ENCODE measurements around the gene APLP1.

Gene APLP1

GRCh38 chr19:35868172-35868822 lies at the start of gene APLP1:
Gene APLP1, plus strand, starts transcription at chr19:35868574. Its CDS starts 63 bp downstream, at chr19:35868637.
- H3K9ac ChIP-seq (ENCODE audit: low read depth, low read length), result peak within 1 kb of the TSS; percentile 28; the same call in 1 of the 2 replicates
- no peak within 1 kb of the TSS for H3K27ac ChIP-seq (ENCODE audit: low read length)

GRCh38 chr19:35822579-35822978 lies 45.8 kb upstream of the APLP1 start:
- Histone ChIP-seq H3K36me3 (ENCODE audit: insufficient read depth, low read length) (no peaks in the 10 kb centered on the region), H2AFZ (ENCODE audit: low read depth, low read length) (peak overlapping the region; percentile 4; the same call in 1 of the 2 replicates), H4K20me1 (ENCODE audit: insufficient read depth, low read length) (no peaks in the 10 kb centered on the region), H3K4me1 (ENCODE audit: insufficient read depth, low read length) (no peaks in the 10 kb centered on the region), H3K4me3 (ENCODE audit: low read depth in 1 of 2, low read length in 2 of 2) (no peak overlapping the region), H3K4me2 (ENCODE audit: insufficient read depth, low read length) (no peak overlapping the region), H3K79me2 (ENCODE audit: insufficient read depth, low read length) (no peaks in the 10 kb centered on the region), H3K9ac (ENCODE audit: low read depth, low read length) (no peak overlapping the region), H3K9me3 (ENCODE audit: insufficient read depth, low read length, severe bottlenecking) (no peaks in the 10 kb centered on the region), H3K27ac (ENCODE audit: low read length) (no peak overlapping the region), H3K27me3 (ENCODE audit: insufficient read depth, low read length, poor library complexity) (peaks cover 5% of the 10 kb centered on the region)
- TF ChIP-seq CTCF (IDR thresholded peaks at IDR 0.05; ENCODE audit: borderline replicate concordance, extremely low read depth, low read length, poor library complexity, severe bottlenecking), result no peak
- no peak for TF ChIP-seq EZH2 (IDR thresholded peaks at IDR 0.05; ENCODE audit: borderline replicate concordance, low read depth, low read length, severe bottlenecking)
- DNase-seq (peak; percentile 10), ATAC-seq (ENCODE audit: insufficient read depth, low read depth) (peak; percentile 37; the same call in 2 of the 3 replicates)

More at GRCh38 chr19:35868172-35868822, at the start of gene APLP1:
- H3K27me3 ChIP-seq (ENCODE audit: insufficient read depth, low read length, poor library complexity), result peaks cover 14% of the 10 kb centered on the region
- no peaks in the 10 kb centered on the region for H3K36me3 ChIP-seq (ENCODE audit: insufficient read depth, low read length)
- no peak for TF ChIP-seq EZH2 (IDR thresholded peaks at IDR 0.05; ENCODE audit: borderline replicate concordance, low read depth, low read length, severe bottlenecking)
- no peak for TF ChIP-seq CTCF (IDR thresholded peaks at IDR 0.05; ENCODE audit: borderline replicate concordance, extremely low read depth, low read length, poor library complexity, severe bottlenecking)
- peak within 1 kb of the TSS; percentile 58 for H3K4me2 ChIP-seq (ENCODE audit: insufficient read depth, low read length)
- peak within 1 kb of the TSS; percentile 60 for H2AFZ ChIP-seq (ENCODE audit: low read depth, low read length)
- ATAC-seq (ENCODE audit: insufficient read depth, low read depth) (peak; percentile 94), DNase-seq (peak; percentile 70)
- H3K79me2 ChIP-seq (ENCODE audit: insufficient read depth, low read length), result no peaks in the 10 kb centered on the region
- H3K4me3 ChIP-seq (ENCODE audit: low read depth in 1 of 2, low read length in 2 of 2), result peak within 1 kb of the TSS in 1 of 2 experiments; percentile 39; a peak in 1 of 4 replicates
- H4K20me1 ChIP-seq (ENCODE audit: insufficient read depth, low read length), result no peaks in the 10 kb centered on the region
- peaks cover 13% of the 10 kb centered on the region for H3K4me1 ChIP-seq (ENCODE audit: insufficient read depth, low read length)
- no peaks in the 10 kb centered on the region for H3K9me3 ChIP-seq (ENCODE audit: insufficient read depth, low read length, severe bottlenecking)

GRCh38 chr19:35824150-35824549 lies 44.2 kb upstream of the APLP1 start:
- Histone ChIP-seq H3K79me2 (ENCODE audit: insufficient read depth, low read length) (no peaks in the 10 kb centered on the region), H3K4me2 (ENCODE audit: insufficient read depth, low read length) (no peak overlapping the region), H3K27me3 (ENCODE audit: insufficient read depth, low read length, poor library complexity) (no peaks in the 10 kb centered on the region), H3K4me1 (ENCODE audit: insufficient read depth, low read length) (no peaks in the 10 kb centered on the region), H3K4me3 (ENCODE audit: low read depth in 1 of 2, low read length in 2 of 2) (no peak overlapping the region), H3K9me3 (ENCODE audit: insufficient read depth, low read length, severe bottlenecking) (no peaks in the 10 kb centered on the region), H3K27ac (ENCODE audit: low read length) (no peak overlapping the region), H3K36me3 (ENCODE audit: insufficient read depth, low read length) (no peaks in the 10 kb centered on the region), H2AFZ (ENCODE audit: low read depth, low read length) (no peak overlapping the region), H3K9ac (ENCODE audit: low read depth, low read length) (no peak overlapping the region), H4K20me1 (ENCODE audit: insufficient read depth, low read length) (no peaks in the 10 kb centered on the region; the same call in 1 of the 2 replicates)
- no peak for ATAC-seq (ENCODE audit: insufficient read depth, low read depth)
- no peak for DNase-seq
- TF ChIP-seq CTCF (IDR thresholded peaks at IDR 0.05; ENCODE audit: borderline replicate concordance, extremely low read depth, low read length, poor library complexity, severe bottlenecking), result no peak
- TF ChIP-seq EZH2 (IDR thresholded peaks at IDR 0.05; ENCODE audit: borderline replicate concordance, low read depth, low read length, severe bottlenecking), result no peak
